Activated CD4-positive, alpha-beta T cell treated with anti-CD3 and anti-CD28 coated beads for 24 hours (primary cell): ENCODE results near the gene SMIM10L2A.
"Not testable (repeated sequence)": the region's sequence is repeated elsewhere in the genome, so short reads cannot be mapped to it uniquely, and the experiment has no call there.

ENCODE experiments used
- DNase-seq, 2 donors: peaks; one replicate each; pipeline ENCODE4 v3.0.0-alpha.2; 2020; ENCODE audit warnings: low read depth in 2 of 2

The SMIM10L2A gene

DNA sequence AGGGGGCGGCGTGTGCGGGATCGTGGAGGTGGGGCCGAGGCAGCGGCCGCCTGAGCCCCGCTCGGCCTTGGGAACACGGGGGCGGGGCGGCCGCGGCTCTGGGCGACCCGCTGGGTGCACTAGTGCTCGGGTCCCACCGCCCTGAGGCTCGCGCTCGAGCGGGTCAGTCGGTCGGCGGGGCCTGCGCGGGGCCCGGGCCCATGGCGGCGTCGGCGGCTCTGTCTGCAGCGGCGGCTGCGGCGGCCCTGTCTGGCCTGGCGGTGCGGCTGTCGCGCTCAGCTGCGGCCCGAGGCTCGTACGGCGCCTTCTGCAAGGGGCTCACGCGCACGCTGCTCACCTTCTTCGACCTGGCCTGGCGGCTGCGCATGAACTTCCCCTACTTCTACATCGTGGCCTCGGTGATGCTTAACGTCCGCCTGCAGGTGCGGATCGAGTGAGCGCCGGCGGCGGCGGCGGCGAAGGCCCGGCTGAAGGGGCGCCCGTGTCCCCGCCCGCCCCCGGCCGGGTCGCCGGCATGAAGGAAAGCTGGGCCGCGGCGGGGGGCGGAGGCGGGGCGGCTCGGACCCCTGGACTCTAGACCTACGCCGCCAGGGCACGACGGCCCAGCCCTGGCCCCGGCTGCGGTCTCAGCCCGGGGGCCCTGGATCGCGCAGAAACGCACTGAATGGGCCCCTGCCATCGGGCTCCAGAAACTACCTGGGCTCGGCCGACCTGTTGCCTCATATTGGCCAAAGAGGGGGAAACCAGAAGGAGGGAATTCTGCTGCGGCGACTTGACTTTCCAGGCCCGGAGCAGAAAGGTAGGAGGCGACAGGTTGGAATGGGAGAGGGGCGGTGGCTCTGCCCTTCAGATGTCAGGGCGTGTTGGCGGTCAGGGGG is at the start of gene SMIM10L2A:
Gene SMIM10L2A, plus strand, starts transcription at position 13 of the 878 bp plus-strand sequence. Its CDS starts 188 bp downstream, at position 201.
- no peak for DNase-seq

DNA sequence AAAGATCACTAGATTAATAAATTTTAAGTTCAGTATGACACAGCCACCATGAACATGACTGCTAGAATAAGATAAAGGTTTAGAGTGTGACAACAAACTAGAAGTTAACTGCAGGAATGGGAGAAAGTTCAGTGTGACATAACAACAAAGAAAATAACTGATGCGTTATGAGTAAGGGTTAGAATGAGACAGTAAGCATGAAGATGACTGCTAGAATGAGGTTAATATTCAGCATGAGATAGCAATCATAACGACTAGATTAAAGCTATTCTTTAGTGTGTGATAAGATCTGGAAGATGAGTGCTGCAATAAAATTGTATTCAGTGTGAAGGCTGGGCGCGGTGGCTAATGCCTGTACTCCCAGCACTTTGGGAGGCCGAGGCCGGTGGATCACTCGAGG is 48.4 kb upstream of the SMIM10L2A start:
- DNase-seq, result no peak

DNA sequence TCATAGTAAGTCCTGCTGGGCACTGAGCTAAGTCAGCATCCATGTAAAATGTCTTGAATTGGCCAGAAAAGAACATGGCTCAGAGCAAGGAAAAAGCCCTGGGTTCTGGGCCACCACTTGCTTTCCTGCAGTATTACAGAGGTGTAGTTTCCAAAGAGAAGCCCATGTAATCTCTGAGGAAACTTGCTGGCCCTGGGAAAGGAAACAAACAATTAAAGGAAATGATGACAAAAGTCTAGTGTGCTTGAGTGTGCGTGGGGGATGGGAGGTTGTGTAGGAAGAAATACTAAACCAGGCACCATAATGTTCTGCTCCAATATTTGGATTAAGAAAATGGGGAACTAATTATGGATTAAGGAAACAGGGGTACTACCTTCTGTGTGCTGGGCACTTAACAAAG is 39.5 kb upstream of the SMIM10L2A start:
- DNase-seq, result no peak

DNA sequence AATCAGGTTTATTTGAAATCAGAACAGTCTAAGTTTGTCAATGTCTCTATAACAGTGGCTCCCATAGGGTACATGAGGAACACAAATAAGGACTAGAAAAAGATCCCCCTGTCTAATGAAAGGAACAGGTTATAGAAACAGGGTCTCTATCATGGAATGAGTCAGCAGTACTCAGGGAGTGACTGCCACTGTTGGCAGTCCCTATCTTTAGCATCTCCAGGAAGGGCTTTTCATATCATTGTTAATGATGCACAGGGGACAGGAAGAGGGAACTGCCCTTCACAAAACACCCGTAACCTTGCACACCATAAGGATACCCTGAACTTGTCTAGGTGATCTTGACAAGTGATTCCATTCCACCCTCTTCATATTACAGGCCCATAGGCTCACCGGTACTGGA is 38.5 kb upstream of the SMIM10L2A start:
- DNase-seq, result no peak

DNA sequence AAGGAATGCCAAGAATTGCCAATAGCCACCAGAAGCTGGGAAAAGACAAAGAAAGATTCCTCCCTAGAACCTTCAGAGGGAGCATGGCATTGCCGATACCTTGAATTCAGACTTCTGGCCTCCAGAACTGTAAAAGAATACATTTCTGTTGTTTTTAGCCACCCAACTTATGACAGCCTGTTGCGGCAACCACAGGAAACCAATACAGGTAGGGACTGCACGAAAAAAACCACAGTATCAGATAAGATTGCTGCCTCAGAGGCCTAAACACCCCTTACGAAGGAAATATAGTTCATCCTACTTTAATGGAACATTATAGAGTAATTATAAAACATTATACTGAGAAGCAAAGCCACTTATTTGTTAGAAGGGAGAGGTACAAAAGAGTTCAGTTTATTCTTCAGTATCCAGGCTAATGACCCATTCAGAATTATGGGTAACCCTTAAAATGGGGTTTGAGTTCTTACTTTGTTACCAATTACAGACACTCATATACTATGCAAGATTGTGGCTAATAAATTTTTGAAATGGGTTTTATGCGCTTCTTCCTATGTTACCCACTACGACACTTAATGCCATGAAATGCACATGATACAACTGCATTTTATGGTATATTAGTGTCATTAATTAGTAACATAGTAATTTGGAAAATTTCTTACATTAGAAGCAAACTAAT is 37.4 kb upstream of the SMIM10L2A start:
- no peak for DNase-seq

DNA sequence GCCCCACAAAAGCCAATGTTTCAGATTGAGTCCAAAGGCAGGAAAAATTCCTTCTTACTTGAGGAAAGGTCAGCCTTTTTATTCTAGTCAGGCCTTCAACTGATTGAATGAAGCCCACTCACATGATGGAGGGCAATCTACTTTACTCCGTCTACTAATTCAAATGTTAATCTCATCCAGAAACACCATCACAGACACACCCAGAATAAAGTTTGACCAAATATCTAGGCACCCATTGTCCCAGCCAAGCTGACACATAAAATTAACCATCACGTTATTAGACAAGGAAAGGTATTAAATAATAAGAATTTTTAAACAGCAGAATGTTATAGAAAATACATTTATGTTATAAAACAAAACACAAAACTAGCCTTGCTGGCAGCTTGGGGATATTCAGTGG is 32.9 kb upstream of the SMIM10L2A start:
- DNase-seq, result no peak

DNA sequence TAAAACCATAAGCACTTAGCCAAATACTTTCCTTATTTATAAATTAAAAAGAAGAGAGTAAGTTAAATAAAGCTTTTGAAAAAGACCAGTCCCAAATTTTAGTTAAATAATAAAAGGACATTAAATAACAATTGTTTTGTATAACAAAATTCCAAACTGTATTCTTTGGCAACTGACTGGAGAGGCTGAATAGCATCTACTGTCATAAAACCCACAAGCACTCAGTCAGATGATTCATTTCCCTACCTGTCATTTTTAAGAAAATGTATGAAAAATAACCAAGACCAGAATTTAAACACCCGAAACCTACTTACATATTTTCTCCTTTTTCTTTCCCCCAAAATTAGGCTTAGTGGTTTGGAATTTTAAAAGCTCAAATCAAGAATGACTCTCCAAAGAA is 32.5 kb upstream of the SMIM10L2A start:
- no peak for DNase-seq

DNA sequence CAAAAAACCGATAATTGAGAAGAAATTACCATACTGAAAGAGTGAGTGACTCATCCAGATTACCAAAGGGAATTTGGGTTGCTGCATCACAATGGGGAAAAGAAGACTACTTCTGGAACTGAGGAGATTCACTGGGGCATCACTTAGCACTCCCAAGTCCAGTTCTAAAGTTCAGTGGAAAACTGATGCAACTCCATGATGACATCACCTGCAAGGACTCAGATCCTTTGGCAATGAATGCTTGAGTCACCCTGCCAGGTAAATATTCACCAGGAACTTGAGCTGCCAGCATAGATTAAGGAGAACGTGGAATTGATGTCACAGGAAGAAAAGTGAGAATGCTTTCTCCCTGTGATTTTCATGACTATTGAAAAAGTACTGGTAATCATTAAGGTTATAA is 32.0 kb upstream of the SMIM10L2A start:
- DNase-seq, result no peak

DNA sequence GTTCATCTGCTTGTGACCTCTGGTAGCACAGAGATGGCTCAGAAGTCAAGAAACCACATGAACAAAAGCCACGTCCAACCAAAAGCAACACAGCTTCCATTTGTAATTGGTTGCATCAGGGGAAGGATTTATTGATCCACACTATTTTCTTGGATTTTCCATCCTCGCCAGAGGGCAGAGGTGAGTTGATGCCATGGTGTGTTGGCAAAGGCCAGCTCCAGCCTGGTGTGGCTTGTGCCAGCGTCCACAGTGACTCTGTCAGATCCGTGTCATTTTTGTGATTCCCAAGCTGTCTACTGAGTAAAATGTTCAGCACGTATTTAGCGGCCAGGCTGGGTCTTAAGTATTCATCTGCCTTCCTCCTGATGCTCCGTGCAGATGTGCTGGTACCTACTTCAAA is 30.0 kb upstream of the SMIM10L2A start:
- no peak for DNase-seq

DNA sequence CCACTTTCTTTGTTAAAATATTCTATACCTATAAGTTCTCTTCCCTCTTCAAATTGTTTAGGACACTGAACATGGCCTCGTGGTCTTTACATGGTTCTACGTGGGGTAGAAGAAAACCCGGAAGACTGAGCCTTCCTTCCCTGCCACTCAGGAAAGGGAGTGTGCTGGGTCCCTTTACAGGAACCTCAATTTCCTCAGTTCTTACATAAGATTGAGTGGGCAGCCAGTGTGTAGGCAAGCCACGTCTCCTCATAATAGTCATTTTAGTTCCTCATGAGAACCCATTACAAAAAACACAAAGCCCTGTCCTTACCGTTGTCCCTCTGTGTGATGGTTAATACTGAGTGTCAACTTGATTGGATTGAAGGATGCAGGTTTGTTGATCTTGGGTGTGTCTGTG is 28.7 kb upstream of the SMIM10L2A start:
- no peak for DNase-seq

DNA sequence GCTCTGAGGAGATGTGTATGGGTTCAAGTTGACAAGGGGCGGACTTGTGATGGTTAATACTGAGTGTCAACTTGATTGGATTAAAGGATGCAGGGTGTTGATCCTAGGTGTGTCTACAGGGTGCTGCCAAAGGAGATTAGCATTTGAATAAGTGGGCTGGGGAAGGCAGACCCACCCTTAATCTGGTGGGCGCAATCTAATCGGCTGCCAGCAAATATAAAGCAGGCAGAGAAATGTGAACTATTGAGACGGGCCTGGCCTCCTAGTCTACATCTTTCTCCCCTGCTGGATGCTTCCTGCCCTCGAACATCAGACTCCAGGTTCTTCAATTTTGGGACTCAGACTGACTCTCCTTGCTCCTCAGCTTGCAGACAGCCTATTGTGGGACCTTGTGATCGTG is 26.7 kb upstream of the SMIM10L2A start:
- no peak for DNase-seq

DNA sequence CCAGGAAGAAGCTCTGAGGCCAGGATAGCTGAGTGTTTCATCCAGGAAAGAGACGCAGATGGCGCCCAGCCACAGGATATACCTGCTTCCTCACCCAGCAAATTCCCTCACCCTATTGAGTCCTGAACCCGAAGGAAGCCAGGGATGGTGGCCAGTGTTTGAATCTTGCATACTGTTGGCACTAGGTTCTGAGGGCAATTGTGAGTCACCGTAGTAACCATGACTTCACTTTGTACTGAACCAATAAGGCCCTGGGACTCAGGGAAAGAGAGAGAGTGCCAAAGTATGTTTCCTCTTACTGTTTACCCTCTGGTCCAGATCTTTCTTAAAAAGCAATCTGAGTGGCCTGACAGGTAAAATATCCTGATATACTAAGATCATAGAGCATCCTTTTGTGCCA is 25.6 kb upstream of the SMIM10L2A start:
- no peak for DNase-seq

DNA sequence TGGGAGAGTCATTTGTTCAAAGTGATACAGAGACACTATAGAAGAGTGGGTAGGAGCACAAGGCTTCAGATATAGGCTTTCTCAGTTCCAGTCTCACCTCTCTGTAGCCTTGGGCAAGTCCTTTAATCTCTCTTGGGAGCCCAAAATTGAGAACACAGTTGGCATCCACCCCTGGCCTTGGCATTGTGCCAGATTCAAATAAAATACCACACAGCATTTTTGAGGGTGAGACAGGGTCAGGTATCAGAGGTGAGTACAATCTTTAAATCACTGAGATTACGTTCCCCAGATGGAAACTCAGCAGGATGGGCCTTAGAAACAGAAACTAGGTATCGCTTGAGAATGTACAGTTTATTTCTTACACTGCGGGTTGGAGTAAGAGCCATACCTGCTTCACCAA is 25.2 kb upstream of the SMIM10L2A start:
- no peak for DNase-seq

DNA sequence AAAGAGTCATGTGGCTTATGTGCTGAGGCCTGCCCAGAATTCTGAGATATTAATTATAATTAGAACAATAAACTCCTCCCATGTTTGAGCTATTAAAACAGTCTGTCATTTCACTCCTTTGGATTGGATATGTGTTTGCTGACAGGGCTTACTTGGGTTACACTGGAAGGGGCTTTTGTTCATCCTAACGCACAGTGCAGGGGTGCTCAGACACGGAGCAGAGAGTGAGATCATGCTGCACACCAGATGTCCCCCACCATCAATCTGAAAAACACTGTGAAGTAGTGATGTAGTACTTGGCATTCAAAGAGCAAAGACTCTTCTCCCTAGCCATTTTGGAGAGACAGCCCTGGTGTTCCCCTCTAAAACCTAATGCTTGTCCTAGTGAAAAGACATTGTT is 24.1 kb upstream of the SMIM10L2A start:
- DNase-seq, result no peak

DNA sequence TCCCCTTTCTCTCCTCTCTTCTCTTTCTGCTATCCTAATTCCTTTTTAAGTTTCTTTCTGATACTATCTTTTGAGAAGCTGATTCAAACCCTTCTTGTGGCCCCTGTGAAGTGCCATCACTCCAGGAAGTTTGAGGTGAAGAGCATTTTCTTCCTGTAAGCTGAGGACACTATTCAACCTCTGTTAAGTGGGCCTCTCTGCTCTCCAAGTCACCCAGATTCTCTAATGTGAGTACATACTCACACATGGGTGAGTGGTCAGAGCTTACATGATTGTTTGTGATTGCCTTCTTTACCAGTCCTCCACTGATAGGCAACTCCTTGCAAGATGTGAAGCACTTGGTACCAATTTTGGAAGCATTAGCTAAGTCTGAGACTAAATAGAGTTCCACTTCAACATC is 18.4 kb upstream of the SMIM10L2A start:
- no peak for DNase-seq

DNA sequence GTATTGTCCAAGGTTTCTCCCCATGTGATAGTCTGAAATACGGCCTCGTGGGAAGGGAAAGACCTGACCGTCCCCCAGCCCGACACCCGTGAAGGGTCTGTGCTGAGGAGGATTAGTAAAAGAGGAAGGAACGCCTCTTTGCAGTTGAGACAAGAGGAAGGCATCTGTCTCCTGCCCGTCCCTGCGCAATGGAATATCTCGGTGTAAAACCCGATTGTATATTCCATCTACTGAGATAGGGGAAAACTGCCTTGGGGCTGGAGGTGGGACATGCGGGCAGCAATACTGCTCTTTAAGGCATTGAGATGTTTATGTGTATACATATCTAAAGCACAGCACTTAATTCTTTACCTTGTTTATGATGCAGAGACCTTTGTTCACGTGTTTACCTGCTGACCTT is 15.3 kb upstream of the SMIM10L2A start:
- DNase-seq, result not testable (repeated sequence)

DNA sequence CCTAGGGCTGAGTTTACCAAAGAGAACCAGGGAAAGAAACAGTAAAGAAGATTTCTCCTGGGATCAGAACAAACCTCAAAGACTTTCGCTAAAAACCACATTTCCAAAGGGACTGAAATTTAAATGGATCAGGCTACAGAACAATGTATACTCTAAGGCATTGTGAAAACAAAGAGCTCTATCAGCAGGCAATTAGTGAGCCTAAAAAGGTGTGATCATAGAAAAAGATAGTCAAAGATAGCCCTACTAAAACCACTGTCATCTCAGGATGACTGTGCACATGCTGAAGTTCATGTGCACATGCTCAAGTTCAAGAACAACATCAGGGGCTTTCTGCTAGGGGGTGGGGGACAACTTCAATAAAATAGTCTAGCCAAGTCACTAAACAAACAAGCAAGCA is 12.9 kb upstream of the SMIM10L2A start:
- no peak for DNase-seq

DNA sequence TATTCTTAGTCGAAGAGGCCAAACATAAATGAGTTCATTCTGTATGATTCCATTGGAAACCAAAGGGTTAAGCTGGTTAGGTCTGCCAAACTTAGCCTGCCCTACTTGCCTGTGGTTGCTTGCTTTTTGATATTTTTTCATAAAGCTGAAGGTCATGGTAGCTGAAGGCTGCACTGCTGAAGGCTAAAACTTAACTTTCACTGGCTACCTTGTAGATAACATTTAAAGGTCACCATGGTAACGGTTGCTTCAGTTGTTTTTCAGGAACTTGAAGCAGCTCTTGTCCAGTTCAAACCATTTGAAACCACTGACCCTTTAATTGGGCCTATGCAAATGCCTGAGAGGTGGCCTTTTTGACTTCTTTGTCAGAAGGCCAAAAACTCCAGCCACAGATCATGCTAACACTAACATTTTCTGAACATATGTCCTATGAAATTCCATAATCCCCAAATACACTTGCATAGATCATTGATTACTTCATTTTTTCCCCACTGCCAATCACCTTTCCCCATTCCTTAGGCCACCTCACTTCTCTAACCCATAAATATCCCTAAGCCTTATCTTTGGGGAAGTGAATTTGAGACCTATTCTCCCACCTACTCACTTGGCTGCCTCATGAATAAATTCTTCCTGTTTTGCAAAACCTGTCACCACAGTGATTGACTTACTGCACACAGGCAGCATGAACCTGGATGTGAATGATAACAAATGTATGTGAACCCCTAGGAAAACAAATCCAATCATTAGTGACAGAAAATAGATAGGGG is 10.7 kb upstream of the SMIM10L2A start:
- no peak for DNase-seq

DNA sequence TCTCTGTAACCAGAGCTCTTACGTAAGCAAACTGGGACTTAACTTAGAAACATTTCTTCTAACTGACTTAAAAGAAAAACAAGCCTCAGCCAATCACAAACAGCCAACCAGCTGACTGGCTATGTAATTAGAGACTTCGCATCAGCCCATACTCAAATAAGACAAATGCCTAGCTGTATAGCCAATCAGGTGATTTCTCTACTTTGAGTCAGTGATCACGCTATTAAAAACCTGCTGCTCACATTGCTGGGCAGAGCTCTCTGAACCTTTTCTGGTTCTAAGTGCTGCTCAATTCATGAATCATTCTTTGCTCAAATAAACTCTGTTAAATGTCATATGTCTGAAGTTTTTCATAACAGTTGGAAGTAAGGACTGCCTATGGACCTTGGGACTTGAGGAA is 9.9 kb upstream of the SMIM10L2A start:
- DNase-seq, result no peak

DNA sequence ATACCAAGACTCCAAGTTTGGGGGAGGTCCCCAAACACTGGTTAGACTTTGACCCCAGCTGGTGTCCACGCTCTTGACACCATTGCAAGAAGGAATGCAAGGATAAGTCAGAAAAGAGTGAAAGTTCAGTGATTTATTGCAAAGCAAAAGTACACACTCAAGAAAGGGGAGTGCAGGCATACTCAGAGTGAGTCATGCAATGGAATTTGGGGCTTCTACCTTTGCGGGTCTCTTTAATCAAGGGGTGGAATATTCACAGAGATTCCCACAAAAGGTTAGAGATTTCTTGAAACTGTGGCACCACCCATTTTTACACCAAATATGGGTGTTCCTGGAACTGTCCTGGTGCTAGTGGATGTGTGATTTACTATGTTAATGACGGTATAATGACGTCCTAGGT is 5.2 kb upstream of the SMIM10L2A start:
- no peak for DNase-seq

DNA sequence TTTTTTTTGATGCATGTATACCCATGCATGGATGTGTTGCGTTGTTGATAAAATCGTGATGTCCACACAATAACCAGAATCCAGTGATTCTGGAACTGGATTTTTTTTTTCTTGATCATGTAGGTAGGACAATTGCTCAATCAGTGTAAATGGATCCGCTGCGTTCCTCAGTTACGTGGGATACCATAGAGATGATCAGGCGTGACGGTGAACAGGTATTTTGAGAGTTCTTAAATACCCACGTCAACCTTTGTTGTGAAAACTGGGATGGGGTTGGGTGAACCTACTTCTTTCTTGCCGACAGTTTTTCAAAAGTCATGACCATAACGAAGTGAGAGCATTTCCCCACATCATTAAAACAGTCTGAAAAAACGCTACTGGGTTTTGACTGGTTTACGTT is 913 bp upstream of the SMIM10L2A start:
- no peak for DNase-seq

DNA sequence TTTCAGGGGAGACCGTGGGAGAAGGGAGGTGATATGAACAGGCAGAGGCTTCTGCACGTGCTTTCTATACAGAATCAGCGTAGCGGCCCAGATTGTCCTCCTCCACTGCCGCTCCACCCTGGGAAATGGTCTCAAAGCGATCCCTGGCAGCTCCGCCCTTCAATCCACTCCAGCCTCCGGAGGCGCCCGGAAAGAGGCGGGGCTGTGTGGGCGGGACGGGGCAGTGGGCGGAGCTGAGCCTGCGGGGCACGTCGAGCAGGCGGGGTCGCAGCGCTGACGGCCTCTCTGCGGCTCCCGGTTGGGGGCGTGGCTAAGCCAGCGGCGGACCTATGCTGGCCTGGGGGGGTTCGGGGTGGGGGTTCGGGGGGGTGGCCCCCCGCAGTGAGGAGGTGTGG is 210 bp upstream of the SMIM10L2A start:
- DNase-seq, result peak; percentile 81 to 84

DNA sequence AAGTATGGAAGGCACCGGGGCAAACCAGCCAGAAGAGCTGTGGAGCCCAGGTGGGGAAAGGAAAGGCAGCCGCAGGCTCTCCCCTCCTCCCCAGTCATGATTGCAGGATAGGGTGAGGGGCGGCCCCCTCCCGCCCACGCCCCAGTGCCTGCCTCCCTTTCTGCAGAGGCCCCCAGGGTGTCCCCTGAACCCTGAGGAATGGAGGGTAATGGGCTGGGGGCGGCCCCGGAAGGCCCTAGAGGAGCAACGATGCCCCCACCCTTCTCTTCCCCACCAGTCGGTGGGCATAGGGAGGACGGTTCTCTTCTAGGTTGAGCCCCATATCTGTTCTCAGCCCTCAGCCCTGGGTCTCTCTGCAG is 1.0 kb downstream of the SMIM10L2A start:
- DNase-seq, result not testable (repeated sequence)
